Right atrium auricular region (tissue), 2 donors: Measurements from ENCODE around the gene UBE2U. TPM values are rescaled to one million over a fixed set of nuclear protein-coding genes. Genes with fewer than 3 reads are reported as not detected.

ENCODE experiments used
- DNase-seq: peaks from one replicate; pipeline ENCODE4 v3.0.0-alpha.2; 2019; ENCODE audit warnings: low spot score
- H3K27ac ChIP-seq, 2 donors: fragments of 200-600 bp; sonication (generic); 1 replicate in 1 of 2; 2 replicates in 1 of 2; pipeline ENCODE4 v1.5.1; 2016 to 2019
- H3K27me3 ChIP-seq, 2 donors: fragments of 200-600 bp; sonication (generic); one replicate each; pipeline versions ENCODE4 v1.5.1 to v1.6.0; 2017 to 2019
- H3K36me3 ChIP-seq: fragments of 200-600 bp; sonication (generic); one replicate; pipeline ENCODE4 v1.5.1; 2016
- H3K4me1 ChIP-seq, 2 donors: fragments of 200-600 bp; sonication (generic); one replicate each; pipeline versions ENCODE4 v1.5.1 to v1.6.0; 2017 to 2019
- H3K4me3 ChIP-seq, 2 donors: fragments of 200-600 bp; sonication (generic); 1 replicate in 1 of 2; 2 replicates in 1 of 2; pipeline ENCODE4 v1.5.1; 2017 to 2019; ENCODE audit warnings: mild to moderate bottlenecking in 1 of 2, moderate library complexity in 1 of 2
- H3K9me3 ChIP-seq, 2 donors: fragments of 200-600 bp; sonication (generic); one replicate each; pipeline ENCODE4 v1.5.1; 2019
- CTCF ChIP-seq, 2 donors: fragments of 200-600 bp; sonication (generic); IDR thresholded peaks; one replicate each; pipeline ENCODE4 v1.5.1; 2019; ENCODE audit warnings: antibody characterized with exemption in 2 of 2
- total RNA-seq, 2 donors: library from RNA; depleted of rRNA; stranded (reverse); fragments of >200 nt; gene quantifications; one replicate each; pipeline ENCODE4 v1.1.0, GENCODE V29; 2016

UBE2U gene
- total RNA-seq, 2 donors from 2014 or later: not detected

GRCh38 chr1:64291931-64292330 is 88.5 kb downstream of the UBE2U start:
- no peak for TF ChIP-seq CTCF (IDR thresholded peaks at IDR 0.05)
- H3K27me3 ChIP-seq: no peaks in the 10 kb centered on the region
- H3K9me3 ChIP-seq: no peaks in the 10 kb centered on the region
- no peaks in the 10 kb centered on the region for H3K36me3 ChIP-seq
- H3K4me1 ChIP-seq: no peaks in the 10 kb centered on the region
- no peak overlapping the region for H3K27ac ChIP-seq
- DNase-seq: no peak
- H3K4me3 ChIP-seq: no peak overlapping the region

GRCh38 chr1:64292399-64292798 is 89.0 kb downstream of the UBE2U start:
- Histone ChIP-seq H3K9me3 (no peaks in the 10 kb centered on the region), H3K4me3 (no peak overlapping the region), H3K36me3 (no peaks in the 10 kb centered on the region), H3K27ac (no peak overlapping the region), H3K4me1 (no peaks in the 10 kb centered on the region), H3K27me3 (no peaks in the 10 kb centered on the region)
- no peak for DNase-seq
- no peak for TF ChIP-seq CTCF (IDR thresholded peaks at IDR 0.05)

- DNase-seq: no peak
- no peak overlapping the region for H3K27ac ChIP-seq
Measured at GRCh38 chr1:64293820-64294219, 90.4 kb downstream of the UBE2U start.

GRCh38 chr1:64295136-64295535 is 91.7 kb downstream of the UBE2U start:
- Histone ChIP-seq H3K9me3 (peaks cover 0 to 8% of the 10 kb centered on the region in 2 donors), H3K36me3 (no peaks in the 10 kb centered on the region), H3K4me1 (no peaks in the 10 kb centered on the region), H3K27me3 (no peaks in the 10 kb centered on the region), H3K27ac (no peak overlapping the region), H3K4me3 (no peak overlapping the region)
- TF ChIP-seq CTCF (IDR thresholded peaks at IDR 0.05): no peak
- no peak for DNase-seq

More at GRCh38 chr1:64293820-64294219, 90.4 kb downstream of the UBE2U start:
- Histone ChIP-seq H3K9me3 (peaks cover 0 to 8% of the 10 kb centered on the region in 2 donors), H3K27me3 (no peaks in the 10 kb centered on the region), H3K36me3 (no peaks in the 10 kb centered on the region), H3K4me3 (no peak overlapping the region), H3K4me1 (no peaks in the 10 kb centered on the region)
- TF ChIP-seq CTCF (IDR thresholded peaks at IDR 0.05): no peak

- Histone ChIP-seq H3K36me3 (no peaks in the 10 kb centered on the region), H3K9me3 (peaks cover 0 to 8% of the 10 kb centered on the region in 2 donors), H3K4me1 (no peaks in the 10 kb centered on the region), H3K4me3 (no peak overlapping the region), H3K27ac (no peak overlapping the region), H3K27me3 (no peaks in the 10 kb centered on the region)
- DNase-seq: no peak
- TF ChIP-seq CTCF (IDR thresholded peaks at IDR 0.05): no peak
Measured at GRCh38 chr1:64295561-64295960, 92.1 kb downstream of the UBE2U start.

- H3K27me3 ChIP-seq: no peaks in the 10 kb centered on the region
- no peaks in the 10 kb centered on the region for H3K36me3 ChIP-seq
- no peak overlapping the region for H3K4me3 ChIP-seq
- H3K9me3 ChIP-seq: peaks cover 0 to 8% of the 10 kb centered on the region in 2 donors
- no peak for TF ChIP-seq CTCF (IDR thresholded peaks at IDR 0.05)
- DNase-seq: no peak
- no peaks in the 10 kb centered on the region for H3K4me1 ChIP-seq
- H3K27ac ChIP-seq: no peak overlapping the region
Measured at GRCh38 chr1:64296459-64296858, 93.0 kb downstream of the UBE2U start.
